Stimulated activated CD8-positive, alpha-beta memory T cell treated with anti-CD3 and anti-CD28 coated beads, Interleukin-4, amount 100 ng/mL, for 1 hour (primary cell): ENCODE results near the gene CIZ1.
A peak's percentile ranks its signal among the peaks of the same experiment; 100 is the strongest.

ENCODE experiments used
- DNase-seq, 2 donors: peaks; one replicate each; pipeline ENCODE4 v3.0.0-alpha.2; 2020; ENCODE audit warnings: low read depth in 2 of 2, low spot score in 1 of 2

Gene CIZ1

DNA sequence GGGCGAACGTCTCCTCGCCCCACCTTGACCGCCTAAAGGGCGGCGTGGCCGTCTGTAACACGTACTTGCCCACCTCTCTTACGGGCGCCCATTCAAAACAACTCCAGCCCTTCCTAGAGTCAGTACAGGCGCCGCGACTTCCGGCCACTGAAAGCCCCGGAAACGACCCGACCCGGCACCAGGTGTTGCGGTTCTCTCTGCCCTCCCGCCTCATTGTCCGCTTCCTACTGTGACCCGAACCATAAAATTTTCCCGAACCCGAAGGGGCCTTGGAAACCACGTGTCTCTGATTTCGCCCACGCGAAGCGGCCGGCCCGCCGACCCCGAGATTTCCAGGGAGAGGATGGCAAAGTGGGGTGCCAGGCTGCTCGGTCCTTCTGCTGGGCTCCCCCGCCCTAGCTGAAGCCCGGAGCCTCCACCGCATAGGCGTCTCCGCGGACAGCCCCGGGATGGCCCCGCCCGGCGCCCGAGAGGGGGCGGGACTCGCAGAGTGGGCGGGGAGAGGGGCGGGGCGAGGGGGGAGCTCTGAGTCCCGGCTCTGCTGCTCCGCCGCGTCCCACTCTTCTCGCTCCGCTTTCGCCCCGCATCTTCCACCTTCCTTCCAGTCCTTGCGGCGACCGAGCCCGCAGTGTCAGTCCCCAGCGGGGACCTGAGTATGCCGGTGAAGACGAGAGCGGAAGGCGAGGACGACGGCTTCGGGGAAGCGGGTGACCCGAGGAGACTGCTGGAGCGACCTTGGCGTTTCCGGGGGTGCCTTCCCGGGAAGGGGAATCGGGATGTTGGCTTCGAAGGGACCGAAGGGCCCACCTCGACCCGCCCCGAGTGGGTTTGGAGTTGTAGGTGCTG is 63.2 kb downstream of the CIZ1 start:
- DNase-seq, result peak; percentile 68 to 77

DNA sequence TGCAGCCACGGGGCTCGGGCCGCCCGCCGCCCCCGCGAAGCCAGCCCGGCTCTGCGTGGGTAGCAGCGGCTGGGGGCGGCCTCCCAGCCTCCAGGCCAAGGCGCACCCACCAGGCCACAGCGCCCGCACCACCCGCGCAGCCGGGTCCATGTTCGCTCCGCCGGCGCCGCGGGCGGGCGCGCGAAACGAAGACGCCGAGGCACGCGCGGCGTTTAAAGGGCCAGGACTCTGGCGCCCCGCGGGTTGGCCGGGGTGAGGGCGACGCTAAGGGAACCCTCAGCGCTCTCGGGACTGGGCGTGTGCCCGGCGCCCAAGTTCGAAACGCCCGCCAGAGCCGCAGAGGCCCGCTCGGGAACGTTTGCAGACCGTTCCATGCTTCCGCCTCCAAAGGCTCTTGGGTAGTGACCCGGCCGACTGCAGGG is 63.8 kb downstream of the CIZ1 start, which contains the start of gene PTGES2:
TSS of gene PTGES2 (minus strand) at position 162 of the 422 bp plus-strand sequence. CDS start at position 150, 12 bp downstream.
- peak; percentile 53 to 59 for DNase-seq

DNA sequence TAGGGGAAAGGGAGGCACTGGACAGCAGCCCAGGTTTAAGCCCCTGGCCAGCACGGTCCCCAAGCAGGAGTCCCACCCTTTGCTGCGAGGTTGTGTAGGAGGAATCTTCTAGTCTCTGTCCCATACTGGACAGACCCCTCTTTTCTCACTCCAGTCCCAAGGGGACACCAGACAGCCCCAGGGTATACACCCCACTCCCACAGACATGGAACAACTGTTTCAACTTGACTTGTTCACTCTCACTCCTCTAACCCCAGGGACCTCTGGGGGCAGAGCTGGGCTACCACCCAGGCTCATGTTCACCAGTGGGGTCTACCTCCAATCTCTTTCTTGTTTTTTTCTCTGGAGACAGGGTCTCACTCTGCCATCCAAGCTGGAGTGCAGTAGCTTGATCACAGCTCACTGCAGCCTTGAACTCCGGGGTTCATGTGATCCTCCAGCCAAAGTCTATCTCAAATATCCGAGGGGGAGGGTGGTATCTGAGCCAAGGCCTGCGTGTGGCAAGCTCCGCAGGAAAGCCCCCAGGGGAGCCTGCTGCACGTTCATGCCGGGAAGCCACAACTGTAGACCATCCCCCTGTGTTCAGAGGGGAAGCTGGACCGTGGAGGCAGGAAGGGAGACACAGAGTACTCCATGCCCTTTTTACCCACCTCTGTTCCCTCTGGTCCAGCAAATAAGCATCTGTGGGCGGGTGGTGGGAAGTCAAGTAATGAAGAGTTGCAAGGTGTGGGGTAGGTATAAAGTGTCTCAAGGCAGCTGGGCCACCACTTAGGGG is 65.6 kb downstream of the CIZ1 start:
- no peak for DNase-seq

DNA sequence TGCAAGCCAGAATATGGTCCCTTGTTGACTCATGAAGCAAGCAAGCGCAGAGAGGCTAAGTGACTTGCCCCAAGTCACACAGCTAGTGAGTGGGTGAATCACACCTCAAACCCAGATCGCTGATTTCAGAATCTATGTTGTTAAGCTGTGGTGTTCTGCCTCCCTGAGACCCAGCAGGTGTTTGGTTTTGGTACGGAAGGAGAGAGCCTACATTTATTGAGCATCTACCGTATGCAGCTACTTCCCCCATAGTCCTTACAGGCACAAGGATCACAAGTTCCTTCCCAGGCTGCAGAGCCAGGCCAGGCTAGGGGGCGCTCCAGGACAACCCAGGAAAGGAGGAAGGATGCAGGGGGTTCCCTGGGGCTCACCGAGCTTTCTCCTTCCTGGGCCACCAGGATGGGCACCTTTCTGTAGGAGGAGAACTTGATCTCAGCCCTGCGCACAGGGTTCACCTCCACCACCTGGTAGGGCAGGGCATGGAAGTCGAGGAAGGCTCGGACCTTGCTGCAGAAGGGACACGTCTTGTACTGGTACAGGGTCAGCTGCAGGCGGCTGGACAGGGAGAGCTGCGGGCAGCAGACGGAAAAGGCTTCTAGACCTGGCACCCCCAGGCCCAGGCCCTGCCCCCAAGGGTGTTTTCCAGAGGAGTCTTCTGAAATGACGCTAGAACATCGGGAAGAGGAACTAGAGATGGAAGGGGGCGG is 66.3 kb downstream of the CIZ1 start:
- DNase-seq, result no peak

DNA sequence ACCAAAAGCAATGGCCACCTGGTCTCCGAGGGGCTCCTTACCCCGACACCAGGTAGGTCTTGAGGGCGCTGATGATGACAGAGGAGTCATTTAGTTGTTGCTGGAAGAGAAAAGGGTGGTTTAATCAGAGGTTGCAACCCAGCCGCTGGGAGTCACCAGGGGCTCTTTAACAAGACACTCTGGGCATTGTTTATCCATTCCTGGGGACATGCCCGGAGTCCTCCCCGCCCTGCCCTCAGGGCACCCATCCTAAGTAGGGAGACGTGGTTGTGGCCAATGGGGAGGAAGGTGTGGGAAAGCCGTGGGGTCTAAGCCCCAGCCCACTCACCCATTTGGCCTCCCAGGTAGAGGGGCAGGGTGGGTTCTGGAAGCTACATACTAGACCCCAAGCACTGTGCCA is 66.9 kb downstream of the CIZ1 start:
- no peak for DNase-seq

DNA sequence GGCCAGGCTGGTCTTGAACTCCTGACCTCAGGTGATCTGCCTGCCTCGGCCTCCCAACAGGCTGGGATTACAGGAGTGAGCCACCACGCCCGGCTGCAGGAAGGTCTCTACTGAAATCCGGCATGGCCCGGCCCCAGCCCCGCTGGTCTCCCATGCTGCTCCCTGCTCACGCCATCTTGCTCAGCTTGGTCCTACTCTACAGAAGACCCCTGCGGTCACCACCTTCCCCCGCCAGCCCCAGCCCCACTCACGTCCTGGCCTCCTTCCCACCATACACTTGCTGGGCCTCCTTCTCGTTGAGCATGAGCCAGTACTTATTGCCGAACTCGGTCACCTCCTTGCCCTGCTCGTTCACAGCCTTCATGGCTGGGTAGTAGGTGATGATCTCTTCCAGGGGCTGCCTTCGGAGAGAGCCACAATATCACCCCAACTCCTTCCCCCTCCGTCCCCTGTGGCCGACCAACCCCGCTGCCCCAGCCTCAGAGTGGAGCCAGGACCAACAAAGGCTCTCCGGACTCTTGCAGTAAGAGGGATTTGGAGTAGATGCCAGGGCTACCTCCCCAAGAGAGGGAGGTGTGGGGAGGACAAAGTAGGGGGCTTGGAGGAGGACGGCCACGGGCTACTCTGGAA is 67.8 kb downstream of the CIZ1 start:
- DNase-seq, result no peak

DNA sequence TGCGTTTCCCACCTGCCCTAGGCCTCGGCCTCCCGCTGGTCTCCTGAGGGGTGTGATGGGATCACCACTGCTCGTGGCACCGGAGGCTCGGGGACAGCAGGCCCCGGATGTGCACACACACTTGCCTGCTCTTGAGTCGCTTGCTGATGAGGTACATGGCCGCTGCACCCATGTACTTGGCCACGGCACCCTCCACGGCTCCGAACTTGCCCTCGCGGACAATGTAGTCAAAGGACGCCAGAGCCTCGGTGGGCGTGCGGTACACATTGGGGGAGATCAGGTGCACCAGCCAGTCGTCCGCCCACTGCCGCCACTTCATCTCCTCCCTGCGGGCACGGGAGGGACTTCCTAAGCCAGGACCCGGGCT is 68.6 kb downstream of the CIZ1 start:
- DNase-seq, result no peak

DNA sequence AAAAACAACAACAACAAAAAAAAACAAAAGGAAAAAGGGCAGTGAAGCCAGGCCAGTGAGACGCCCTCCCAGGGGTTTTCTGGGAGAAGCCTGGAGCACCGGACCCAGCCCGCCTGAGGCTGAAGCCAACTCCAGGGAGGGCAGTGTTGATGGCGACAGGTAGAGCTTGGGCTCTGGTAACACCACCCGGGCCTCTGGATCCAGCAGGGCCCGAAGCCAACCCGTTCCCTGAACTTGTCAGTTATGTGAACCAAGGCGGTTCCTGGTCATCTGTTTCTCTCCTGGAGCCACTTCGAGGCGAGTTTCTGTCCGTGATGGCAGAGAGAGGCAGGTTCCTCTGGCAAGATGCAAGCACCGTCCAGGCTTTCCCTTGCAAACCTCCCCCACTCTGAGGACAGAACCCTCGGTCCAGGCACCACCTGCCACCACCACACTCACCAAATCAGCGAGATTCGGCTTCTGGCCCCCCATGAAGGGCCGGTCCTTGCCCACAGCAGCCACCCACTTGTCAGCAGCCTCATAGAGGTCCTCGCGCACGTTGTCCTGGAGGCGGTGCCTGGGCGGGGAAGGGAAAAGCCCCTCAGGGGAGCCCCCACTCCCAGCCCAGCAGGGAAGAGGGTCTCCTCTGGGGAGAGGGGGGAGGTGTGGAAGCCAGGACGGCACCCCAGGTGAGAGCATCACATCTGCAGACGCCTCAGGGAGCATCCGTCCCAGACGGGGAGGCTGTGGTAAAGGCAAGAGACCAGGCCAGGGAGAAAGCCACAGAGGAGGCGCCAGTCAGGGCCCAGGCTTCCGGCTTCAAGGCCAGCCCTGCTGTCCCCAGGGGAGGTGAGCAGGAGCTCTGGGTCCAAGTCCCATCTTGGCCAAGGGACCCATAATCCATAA is 69.2 kb downstream of the CIZ1 start:
- DNase-seq, result no peak

DNA sequence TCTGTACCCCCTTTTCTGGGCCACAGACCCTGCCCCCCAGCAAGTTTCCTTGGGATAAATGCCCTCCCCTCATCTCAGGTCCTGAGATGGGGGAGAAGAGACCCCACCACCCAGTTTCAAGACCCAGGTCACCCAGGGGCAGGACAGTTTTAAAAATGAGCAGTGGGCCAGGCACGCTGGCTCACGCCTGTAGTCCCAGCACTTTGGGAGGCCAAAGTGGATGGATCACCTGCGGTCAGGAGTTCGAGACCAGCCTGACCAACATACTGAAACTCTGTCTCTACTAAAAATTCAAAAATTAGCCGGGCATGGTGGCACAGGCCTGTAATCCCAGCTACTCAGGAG is 69.9 kb downstream of the CIZ1 start:
- no peak for DNase-seq

DNA sequence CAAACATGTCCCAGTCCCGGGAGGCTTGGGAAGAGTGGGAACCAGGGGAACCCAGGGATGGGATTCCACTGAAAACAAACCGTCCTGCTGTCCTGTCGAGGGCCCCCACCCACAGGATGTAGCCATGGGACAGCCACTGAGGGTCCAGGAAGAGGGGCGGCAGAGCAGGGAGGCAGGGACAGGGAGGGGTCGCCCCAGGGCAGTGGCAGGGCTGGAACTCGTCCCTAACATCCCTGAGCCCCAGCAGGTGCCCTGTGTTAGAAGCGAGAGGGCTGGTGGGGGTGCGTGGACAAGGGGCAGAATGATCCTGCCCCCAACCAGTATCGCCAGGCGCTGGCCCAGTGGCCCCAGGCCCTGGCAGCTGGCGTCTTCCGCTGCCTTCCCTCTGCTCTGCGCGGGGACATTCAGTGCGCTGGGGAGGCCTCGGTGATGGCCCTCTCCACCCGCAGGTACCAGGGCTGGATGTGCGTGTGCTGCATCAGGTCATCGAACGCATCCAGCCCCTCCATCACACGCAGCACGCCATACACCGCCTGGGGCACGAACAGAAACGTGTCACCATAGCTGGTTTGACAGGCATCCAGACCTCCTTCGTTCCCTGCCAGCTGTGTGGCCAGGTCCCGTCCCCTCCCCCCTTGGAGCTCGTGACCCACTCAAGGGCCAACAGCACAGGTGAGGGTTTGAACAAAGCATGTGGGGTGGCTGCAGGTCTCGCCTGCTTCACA is 70.5 kb downstream of the CIZ1 start:
- no peak for DNase-seq

DNA sequence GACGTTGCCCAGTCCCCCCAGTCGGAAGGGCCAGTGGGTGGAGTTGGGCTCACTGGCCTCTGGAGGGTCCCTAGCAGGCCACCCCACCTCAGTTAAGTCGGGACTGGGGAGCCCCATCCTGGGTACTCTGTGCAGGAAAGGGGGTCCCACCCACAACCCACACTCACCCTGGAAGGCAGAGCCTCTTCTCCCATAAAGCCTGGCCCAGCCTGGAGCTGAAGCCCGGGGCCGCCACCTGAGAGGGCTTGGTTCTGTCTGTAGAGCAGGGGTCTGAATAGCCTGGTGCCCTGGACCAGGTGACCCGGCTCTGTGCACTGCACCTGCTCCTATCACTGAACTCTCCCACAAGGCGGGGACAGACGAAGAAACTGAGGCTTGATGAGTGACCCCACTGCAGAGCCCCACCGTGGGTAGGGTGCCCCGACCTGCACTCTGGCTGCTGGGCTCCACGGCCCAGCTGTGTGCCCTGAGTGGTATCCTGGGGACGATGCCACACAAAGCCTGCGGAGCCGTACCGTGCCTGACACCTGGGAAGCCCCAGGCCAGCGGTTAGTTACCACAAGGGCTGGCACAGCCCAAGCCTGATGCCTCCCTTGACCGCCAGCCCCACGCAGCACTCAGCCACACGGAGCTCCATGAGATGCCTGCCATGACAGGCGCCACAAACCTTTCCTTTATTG is 71.2 kb downstream of the CIZ1 start:
- no peak for DNase-seq

DNA sequence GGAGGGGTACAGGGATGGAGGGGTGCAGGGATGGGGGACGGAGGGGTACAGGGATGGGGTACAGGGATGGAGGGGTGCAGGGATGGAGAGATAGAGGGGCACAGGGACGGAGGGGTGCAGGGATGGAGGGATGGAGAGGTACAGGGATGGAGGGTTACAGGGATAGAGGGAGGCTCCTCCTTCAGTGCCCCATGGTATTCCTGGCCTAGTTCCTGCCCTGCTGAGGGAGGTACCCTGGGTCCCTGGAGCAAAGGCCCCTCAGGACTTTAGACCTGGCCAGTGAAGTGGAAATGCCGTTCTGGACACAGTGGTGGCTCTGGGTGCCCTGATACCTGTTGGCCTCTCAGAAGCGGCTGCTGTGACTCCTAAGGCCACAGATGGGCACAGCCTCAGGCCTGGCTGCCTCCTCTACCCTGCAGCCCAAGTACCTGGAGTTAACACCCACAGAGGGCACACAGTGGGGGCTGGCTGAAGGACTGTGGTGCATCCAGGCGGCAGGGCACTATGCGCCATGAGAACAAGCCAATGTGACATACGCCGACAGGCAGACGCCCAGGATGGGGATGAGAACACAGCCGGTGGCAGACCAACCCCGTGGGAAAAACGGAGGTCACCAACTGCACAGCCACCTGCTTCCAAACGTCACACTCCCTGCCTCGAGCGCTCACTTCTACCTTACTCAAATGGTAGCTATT is 72.3 kb downstream of the CIZ1 start:
- no peak for DNase-seq

DNA sequence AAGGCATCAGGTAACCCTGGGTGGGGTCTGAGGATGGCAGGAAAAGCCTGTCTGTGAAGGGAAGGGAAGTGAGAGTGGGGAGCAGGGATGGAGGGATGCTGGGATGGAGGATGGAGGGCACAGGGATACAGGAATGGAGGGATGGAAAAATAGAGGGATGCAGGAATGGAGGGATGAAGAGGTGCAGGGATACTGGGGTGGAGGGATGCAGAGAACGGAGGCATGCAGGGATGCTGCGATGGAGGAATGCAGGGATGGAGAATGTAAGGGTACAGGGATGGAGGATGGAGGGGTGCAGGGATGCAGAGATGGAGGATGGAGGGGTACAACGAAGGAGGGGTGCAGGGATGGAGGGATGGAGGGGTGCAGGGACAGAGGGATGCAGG is 72.9 kb downstream of the CIZ1 start:
- DNase-seq, result no peak

DNA sequence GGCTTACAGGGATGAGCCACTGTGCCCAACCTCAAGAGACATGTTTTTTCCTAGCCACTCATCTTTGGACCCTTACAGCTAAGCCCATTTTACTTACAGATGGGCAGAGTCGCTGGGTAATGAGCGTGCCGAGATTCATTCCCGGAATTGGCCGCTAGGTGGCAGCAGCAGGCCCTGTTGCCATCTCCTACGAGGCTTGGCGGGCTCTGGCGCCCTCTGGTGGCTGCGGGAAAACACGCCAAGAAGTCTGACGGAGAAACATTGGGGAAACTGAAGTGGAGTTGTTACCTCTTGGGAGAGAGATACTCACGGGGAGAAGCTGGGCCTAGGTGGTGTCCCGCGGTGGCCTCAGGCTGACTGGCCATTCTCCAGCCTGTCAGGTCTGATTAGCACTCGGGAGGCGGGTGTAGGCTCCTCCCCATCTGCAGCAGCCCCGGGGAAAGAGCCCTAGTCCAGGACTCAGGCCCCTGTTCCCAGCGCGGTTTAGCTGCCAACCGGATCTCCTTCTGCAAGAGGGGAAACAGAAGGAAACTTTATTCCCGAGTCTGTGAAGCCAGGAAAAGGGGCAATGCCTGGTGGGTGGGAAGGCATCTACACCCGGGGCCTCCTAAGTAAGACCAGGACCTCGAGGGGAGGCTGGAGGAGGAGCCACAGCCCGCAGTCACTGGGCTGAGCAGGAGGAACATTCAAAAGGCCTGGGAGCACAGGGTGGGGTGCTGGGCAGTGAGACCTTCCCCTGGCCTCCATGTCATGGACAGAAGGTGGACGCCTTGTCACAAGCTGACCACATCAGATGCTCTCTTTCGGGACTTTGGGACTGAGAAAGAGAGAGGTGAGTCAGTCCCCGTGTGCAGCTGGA is 73.5 kb downstream of the CIZ1 start:
- DNase-seq, result peak; percentile 95 to 98

DNA sequence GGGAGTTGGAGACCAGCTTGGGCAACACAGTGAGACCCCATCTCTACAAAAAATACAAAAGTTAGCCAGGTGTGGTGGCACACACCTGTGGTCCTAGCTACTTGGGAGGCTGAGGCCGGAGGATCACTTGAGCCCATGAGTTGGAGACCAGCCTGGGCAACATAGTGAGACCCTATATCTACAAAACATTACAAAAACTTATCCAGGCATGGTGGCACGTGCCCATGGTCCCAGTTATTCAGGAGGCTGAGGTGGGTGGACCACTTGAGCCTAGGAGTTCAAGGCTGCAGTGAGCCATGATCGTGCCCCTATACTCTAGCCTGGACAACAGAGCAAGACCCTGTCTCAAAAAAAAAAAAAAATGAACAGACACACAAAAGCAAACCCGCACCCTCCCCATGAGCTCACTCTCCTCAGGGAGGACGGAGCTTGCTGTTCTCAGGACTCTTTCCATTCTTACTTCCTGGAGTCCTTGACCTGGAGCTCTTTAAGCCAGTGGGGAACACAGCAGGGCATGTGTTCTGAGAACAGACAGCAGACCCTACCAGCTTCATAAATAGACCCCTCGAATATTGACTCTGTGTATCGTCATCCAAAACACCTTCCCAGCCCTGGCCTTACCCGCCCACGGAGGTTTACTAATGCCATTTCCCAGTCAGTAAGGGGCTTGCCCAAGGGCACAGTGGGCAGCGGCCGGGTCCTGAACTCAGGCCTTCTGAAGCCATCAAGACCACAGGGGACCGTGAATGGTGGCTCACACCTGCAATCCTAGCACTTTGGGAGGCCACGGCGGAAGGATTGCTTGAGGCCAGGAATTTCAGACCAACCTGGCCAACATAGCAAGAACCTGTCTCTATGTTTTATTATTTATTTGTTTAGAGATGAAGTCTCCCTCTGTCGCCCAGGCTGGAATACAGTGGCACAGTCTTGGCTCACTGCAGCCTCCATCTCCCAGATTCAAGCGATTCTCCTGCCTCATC is 75.0 kb downstream of the CIZ1 start:
- no peak for DNase-seq
